T-helper 9 cell (primary cell): ENCODE measurements around the gene AFF3.

Experiments used
- DNase-seq: peaks from one replicate; pipeline ENCODE4 v3.0.0-alpha.2; 2020

AFF3 gene

DNA sequence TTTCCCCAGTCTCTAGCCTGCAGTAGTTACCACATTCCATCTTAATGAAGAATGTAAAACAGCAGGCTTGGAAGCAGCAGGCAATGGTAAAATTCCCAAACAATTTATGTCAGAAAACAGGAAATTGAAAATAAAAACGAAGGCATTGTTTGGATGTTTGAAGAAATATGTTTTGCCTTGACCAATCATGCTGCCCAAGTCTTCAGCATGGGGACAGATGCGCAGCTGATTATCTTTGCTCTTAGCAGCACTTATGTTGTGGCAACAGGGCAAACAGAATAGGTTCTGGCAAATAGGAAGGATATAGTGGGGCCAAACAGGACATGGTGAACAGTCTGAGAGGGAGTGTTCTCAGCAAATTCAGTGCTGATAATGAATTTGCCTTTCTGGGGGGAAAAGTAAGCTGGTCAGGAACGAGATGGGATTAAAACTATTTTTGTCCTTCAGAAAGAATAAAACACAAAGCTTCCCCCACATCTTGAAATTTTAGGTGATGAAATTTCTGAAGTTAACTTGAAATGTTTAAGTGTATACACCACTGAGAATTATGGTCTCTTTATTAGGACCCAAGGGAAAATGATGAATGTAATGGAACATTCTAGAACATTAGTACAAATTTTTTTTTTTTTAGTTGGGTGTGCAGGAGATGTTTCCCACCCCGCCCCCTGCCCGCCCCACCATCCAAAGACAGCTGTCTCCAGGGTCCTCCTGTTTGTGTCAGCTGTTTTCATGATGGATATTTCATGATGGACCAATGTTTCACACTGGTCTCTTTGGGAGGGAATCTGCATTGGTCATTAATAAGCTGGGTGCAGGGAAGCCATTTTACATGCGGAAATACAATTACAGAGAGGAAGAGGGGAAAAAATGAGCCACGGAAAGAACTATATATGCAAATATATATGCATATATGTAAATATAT is 413.0 kb downstream of the AFF3 start:
- no peak for DNase-seq

DNA sequence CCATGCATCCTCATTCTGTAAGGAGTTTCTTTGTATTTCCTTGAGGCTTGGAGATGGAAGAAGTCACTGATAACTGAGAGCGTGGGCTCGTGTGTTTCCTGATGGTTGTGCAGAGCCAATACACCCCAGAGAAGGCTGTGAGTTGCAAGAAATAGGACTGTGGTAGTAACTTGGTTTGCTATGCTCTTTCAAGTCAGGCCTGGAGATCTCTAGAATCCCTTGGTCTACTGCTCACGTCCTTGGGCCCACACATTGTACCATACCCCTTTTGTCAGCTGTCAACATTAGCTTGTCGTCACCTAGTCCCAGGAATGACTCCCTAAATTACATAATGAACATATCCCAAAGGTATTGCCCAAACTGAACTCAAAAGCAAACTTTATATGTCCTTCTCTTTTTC is 414.2 kb downstream of the AFF3 start:
- DNase-seq = no peak

- DNase-seq = no peak
These were observed 415.2 kb downstream of the AFF3 start for GRCh38 chr2:99727199-99727598.

- DNase-seq = no peak
These were observed 415.7 kb downstream of the AFF3 start for GRCh38 chr2:99726691-99727090.

DNA sequence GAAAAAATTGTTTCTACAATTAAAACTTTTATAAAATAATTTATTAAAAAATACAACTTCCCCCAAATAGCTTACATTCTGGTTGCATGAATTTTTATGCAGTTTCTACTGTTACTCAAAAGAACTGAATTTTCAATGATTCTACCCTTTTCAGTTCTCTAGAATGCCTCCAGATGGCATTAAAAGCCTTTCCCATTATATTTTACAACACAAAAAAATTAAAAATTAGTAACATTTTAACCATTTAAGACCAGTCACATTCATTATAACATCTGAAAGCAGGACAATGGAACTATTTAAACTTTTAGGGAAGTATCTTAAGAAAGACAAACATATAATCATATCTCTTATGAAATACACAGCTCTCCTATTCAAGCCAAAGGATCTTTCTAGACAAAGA is 416.6 kb downstream of the AFF3 start:
- DNase-seq = no peak

DNA sequence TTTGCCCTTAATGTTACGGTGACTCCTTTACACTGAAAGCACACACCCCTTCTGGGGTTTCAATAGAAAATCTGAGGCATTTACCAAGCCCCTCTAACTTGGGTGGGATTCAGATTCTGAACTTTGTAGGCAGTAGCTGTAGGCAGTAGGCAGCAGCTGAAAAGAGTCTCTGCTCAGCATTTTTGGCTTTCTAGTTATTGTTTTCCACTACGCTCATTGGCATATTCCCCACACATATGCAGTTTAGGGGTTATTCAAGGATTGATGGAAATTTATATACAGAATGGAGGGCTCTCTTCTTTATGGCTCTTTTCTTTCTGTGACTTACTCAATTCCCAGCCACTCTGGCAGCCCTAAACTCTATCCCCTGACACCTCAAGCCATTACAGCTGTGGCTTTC is 419.9 kb downstream of the AFF3 start:
- DNase-seq = no peak

GRCh38 chr2:99719102-99719501 is 423.3 kb downstream of the AFF3 start:
- no peak for DNase-seq

DNA sequence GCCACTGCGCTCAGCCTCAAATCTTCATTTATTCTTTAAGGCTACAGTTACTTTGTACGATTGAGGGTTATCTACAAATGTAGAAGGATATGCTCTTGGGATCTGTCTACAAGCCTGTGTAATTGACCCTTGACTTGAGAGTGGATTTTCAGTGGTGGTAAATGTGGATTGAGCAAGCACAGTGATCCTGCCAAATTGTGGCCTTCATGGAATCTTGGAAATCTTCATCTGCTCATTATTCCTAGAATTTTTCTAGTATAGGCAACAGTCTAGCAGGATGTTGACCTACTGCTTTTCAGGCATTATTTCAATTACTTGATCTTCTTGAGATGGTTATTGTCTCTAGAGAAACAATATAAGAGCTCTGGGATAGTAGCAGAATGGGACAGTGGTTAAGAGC is 426.4 kb downstream of the AFF3 start:
- no peak for DNase-seq

- DNase-seq = no peak
These were observed 428.0 kb downstream of the AFF3 start for GRCh38 chr2:99714349-99714748.

DNA sequence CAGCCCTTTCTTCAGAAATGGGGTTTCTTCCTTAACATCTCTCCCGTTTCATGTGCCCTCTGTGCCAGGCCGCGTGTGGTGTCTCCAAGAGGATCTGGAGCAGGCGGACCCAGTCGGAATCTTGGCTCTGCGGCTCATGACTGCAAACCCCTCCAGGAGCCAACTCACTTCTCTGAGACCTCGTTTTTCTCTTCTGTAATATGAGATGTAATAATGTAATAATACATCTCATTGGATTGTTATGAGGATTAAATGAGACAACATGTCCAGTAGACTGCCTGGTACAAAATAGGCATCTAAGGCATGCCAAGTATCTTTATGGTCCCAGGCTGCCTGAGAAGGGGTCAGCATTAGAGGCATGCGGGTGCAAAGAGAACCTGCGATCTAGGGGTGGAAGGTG is 431.2 kb downstream of the AFF3 start:
- no peak for DNase-seq

DNA sequence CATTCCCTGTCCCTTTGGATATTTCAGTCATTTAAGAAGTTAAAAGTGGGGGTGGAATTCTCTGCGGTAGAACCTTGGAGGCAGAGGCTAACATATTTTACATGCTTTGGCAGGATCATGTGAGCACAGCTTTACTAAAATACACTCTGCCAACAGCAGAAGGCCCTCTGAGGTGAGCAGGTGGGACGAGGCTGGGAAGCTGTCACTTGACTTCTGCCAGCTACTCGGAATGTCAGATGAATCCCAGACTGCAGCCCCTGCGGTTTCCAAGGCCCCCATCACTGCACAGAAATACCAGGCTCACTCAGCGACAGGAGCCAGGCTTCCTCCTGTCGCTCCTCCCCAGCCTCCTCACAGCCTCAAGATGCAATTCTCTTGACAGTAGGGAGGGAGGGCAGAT is 431.7 kb downstream of the AFF3 start:
- no peak for DNase-seq

GRCh38 chr2:99709229-99709628 is 433.2 kb downstream of the AFF3 start:
- DNase-seq = no peak

DNA sequence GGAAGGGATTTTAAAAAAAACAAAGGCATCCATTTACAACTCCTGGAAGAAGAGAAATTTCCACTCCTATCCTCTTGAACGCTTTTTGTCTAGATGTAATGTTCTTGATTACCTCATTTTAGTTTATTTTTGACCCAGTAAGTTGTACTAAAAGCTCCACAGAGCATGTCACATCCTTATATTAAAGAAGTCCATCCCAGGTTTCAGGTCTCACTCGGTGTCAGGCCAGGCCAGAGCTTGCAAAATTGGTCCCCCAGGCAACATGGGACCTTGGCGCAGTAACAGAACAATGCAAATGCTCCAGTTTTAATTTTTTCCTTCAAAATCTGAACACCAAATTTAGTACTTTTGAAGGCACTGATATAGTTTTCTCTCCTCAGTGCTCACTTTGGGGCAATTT is 434.2 kb downstream of the AFF3 start:
- DNase-seq = no peak

- DNase-seq = no peak
These were observed 434.8 kb downstream of the AFF3 start for GRCh38 chr2:99707592-99707991.

DNA sequence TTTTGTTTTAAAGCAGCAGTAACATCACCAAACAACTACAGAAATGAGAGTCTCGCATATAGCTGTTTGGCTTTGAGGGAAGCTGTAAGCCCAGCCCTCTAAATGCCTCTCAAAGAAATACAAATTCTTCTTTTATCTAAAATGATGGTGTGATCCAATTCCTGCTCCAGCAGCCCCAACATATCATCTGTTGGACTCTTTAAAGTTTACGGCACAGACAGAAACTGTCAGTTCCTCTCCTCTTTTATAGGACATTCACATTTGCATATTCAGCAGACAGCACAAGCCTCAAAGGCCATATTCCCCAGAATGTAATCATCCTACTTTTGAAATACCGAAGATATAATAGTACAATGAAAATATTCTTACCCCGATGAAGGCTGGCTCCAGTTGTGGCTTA is 435.7 kb downstream of the AFF3 start:
- DNase-seq = no peak

- no peak for DNase-seq
These were observed 440.9 kb downstream of the AFF3 start for GRCh38 chr2:99701503-99701902.

- no peak for DNase-seq
These were observed 441.6 kb downstream of the AFF3 start for GRCh38 chr2:99700482-99701398.

DNA sequence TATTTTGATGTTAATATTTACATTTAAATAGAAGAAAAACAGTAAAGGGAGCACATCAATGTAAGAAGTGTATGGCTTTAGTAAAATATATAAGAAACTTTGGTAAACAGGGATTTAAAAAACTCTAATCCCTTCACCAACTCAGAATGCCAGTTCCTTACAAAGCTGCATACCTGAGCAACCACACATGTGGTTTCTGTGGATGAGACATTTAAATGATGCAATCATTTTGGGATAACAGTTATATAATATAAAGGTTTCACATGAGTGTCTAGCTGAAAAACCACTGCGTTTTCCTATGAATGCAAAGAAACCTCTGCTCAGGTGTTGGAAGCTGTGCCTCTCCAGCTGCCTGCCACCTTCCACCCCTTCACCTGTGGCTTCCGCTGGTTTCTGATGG is 443.5 kb downstream of the AFF3 start:
- no peak for DNase-seq

- no peak for DNase-seq
These were observed 444.4 kb downstream of the AFF3 start for GRCh38 chr2:99697811-99698568.

- no peak for DNase-seq
These were observed 446.5 kb downstream of the AFF3 start for GRCh38 chr2:99695944-99696253.

DNA sequence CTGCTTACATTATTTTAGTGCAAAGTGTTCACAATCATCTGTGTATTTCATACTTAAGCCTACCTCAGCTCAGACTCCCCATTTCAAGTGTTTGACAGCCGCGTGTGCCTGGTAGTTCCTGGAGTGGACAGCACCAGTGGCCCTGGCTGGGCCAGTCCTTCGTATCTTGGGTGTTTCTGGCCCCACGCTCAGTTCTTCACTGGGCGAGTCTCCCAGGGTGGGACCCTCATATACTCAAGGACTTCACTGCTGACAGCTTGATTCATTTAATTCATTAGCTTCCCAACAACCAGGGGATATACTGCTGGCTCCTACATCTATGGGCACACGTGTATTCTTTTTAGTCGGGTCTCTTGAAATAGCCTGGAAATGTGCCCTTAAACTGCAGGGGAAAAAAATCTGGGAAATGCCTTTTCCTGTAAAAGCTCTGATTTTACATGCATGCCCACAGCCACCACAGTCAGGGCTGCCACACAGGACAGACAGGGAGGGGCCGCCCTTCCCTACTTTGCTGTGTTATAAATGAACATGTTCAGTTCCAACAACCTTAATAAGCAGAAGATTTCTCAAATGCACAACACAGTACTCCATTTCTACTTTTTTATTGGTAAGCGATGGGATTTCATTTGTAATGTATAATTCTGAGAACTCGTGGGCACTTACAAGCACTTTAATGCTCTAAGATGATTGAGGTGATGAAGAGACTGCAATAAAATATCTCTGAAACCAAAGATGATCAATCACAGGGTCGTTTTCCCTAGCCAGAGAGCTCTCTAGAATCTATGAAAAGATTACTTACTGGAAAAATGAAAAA is 447.1 kb downstream of the AFF3 start:
- no peak for DNase-seq

DNA sequence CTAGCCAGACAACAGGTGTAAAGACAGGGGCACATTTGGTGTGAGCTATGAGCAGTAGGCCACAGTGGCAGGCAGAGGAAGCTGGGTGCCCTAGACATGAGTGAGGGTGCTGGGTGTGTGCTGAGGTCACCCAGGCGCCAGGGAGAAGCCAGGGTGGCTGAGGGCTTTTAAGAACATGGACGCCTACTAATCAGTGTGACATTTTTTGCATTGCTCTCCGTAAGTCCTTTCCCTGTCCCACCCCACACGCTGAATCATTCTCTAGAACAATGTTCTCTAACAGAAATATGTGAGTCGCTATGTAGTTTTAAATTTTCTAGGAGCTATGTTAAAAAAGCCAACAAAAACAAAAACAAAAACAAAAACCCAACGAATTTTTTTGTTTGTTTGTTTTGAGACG is 448.1 kb downstream of the AFF3 start:
- no peak for DNase-seq
